IMR-90 (cell line): Measurements from ENCODE around the gene PTPRN2. TPM values are rescaled to one million over a fixed set of nuclear protein-coding genes. Genes with fewer than 3 reads are reported as not detected.

Experiments
- ATAC-seq: fragments of 200-7000 bp; cut with Tn5 transposase; 2 replicates; pipeline ENCODE4 v1.9.1; 2020; ENCODE audit warnings: low read depth, mild to moderate bottlenecking, moderate library complexity
- BruUV-seq: library from RNA; stranded (reverse); fragments of 400-500 nt; replicated peaks from 2 replicates; lab custom pipeline; 2021; lab: Mats Ljungman, UMichigan
- CTCF ChIA-PET: fragments of 300-600 bp; formaldehyde crosslinking; extraction: SDS; loops from one replicate; lab custom pipeline; 2021; ENCODE audit warnings: antibody characterized with exemption; lab: Yijun Ruan, JAX
- POLR2A ChIA-PET: fragments of 300-600 bp; sonication (Branson Sonifier 250); formaldehyde crosslinking; loops from one replicate; lab custom pipeline; 2022; ENCODE audit warnings: antibody characterized with exemption; ENCODE audit not compliant: unreplicated experiment; lab: Charles Lee
- DNase-seq: peaks from one replicate; pipeline ENCODE4 v3.0.0; 2013
- H2AFZ ChIP-seq: replicated peaks from 2 replicates; pipeline ENCODE3; 2013; ENCODE audit warnings: low read length, mild to moderate bottlenecking; ENCODE audit not compliant: poor library complexity
- H2AK5ac ChIP-seq: 2 replicates; pipeline ENCODE4 v1.6.1; 2013; ENCODE audit warnings: low read depth, low read length, inconsistent platforms
- H2AK9ac ChIP-seq: replicated peaks from 2 replicates; pipeline ENCODE3; 2013; ENCODE audit warnings: mild to moderate bottlenecking, low read depth, low read length, moderate library complexity; ENCODE audit not compliant: poor library complexity
- H2BK120ac ChIP-seq: 2 replicates; pipeline ENCODE4 v1.6.1; 2013; ENCODE audit warnings: low read depth, low read length, inconsistent platforms
- H2BK15ac ChIP-seq: 3 replicates; pipeline ENCODE4 v1.6.1; 2013; ENCODE audit warnings: low read depth, low read length, inconsistent platforms
- H2BK20ac ChIP-seq: 2 replicates; pipeline ENCODE4 v1.6.1; 2013; ENCODE audit warnings: low read depth, mild to moderate bottlenecking, inconsistent platforms, low read length, moderate library complexity
- H2BK5ac ChIP-seq: 2 replicates; pipeline ENCODE4 v1.6.1; 2013; ENCODE audit warnings: mild to moderate bottlenecking, low read depth, low read length, inconsistent platforms; ENCODE audit not compliant: poor library complexity, severe bottlenecking
- H3K14ac ChIP-seq: replicated peaks from 2 replicates; pipeline ENCODE4 v1.6.1; 2013; ENCODE audit warnings: low read depth, low read length, inconsistent platforms
- H3K18ac ChIP-seq: 2 replicates; pipeline ENCODE4 v1.6.1; 2013; ENCODE audit warnings: low read depth, low read length, control low read depth
- H3K23ac ChIP-seq: 2 replicates; pipeline ENCODE4 v1.6.1; 2013; ENCODE audit warnings: low read depth, low read length, inconsistent platforms
- H3K27ac ChIP-seq: 2 replicates; pipeline ENCODE4 v1.5.1; 2013; ENCODE audit warnings: mild to moderate bottlenecking, control low read depth, low read length; ENCODE audit not compliant: insufficient read depth
- H3K27me3 ChIP-seq: 2 replicates; pipeline ENCODE4 v1.6.1; 2013; ENCODE audit warnings: low read length; ENCODE audit not compliant: control insufficient read depth, insufficient read depth
- H3K36me3 ChIP-seq: 2 replicates; pipeline ENCODE4 v1.6.1; 2013; ENCODE audit warnings: low read length, mixed read lengths; ENCODE audit not compliant: control insufficient read depth, insufficient read depth
- H3K4ac ChIP-seq: 2 replicates; pipeline ENCODE4 v1.6.1; 2013; ENCODE audit warnings: low read depth, low read length, inconsistent platforms
- H3K4me1 ChIP-seq: 2 replicates; pipeline ENCODE4 v1.6.1; 2013; ENCODE audit warnings: low read length, mixed read lengths; ENCODE audit not compliant: control insufficient read depth, insufficient read depth
- H3K4me2 ChIP-seq: 2 replicates; pipeline ENCODE4 v1.6.1; 2013; ENCODE audit warnings: low read depth, mild to moderate bottlenecking, control low read depth, low read length, moderate library complexity
- H3K4me3 ChIP-seq: 2 replicates; pipeline ENCODE4 v1.5.1; 2013; ENCODE audit warnings: low read depth, mild to moderate bottlenecking, control low read depth, low read length, moderate library complexity; ENCODE audit not compliant: insufficient read depth
- H3K56ac ChIP-seq: 2 replicates; pipeline ENCODE4 v1.6.1; 2013; ENCODE audit warnings: low read length, inconsistent platforms; ENCODE audit not compliant: insufficient read depth; ENCODE audit errors: extremely low read depth
- H3K79me1 ChIP-seq, 2 experiments: 2 replicates each; pipeline ENCODE4 v1.6.1; 2013; ENCODE audit warnings: low read length in 2 of 2, inconsistent platforms in 1 of 2, low read depth in 1 of 2
- H3K9ac ChIP-seq: 2 replicates; pipeline ENCODE4 v1.6.1; 2013; ENCODE audit warnings: low read depth, low read length, control low read depth
- H3K9me1 ChIP-seq: 2 replicates; pipeline ENCODE4 v1.6.1; 2013; ENCODE audit warnings: low read length, inconsistent platforms; ENCODE audit not compliant: insufficient read depth
- H3K9me3 ChIP-seq: 2 replicates; pipeline ENCODE4 v1.6.1; 2013; ENCODE audit warnings: low read length; ENCODE audit not compliant: control insufficient read depth, insufficient read depth
- H4K20me1 ChIP-seq: 2 replicates; pipeline ENCODE4 v1.6.1; 2013; ENCODE audit warnings: low read length, inconsistent platforms; ENCODE audit not compliant: insufficient read depth
- H4K5ac ChIP-seq: 2 replicates; pipeline ENCODE4 v1.6.1; 2013; ENCODE audit warnings: mild to moderate bottlenecking, low read depth, low read length, control low read depth
- H4K8ac ChIP-seq, 2 experiments: 2 replicates each; pipeline ENCODE4 v1.6.1; 2013; ENCODE audit warnings: low read depth in 2 of 2, low read length in 2 of 2, control low read depth in 1 of 2, inconsistent platforms in 1 of 2
- H4K91ac ChIP-seq: 2 replicates; pipeline ENCODE4 v1.6.1; 2013; ENCODE audit warnings: low read depth, low read length, inconsistent platforms; ENCODE audit not compliant: insufficient read depth
- MAZ ChIP-seq: IDR thresholded peaks from 2 replicates; pipeline ENCODE4 v1.6.1; 2012; ENCODE audit warnings: low read depth, mild to moderate bottlenecking, low read length, improper control_type of control experiment, moderate library complexity, borderline replicate concordance
- MXI1 ChIP-seq: IDR thresholded peaks from 2 replicates; pipeline ENCODE4 v1.6.1; 2012; ENCODE audit warnings: low read depth, mild to moderate bottlenecking, low read length, moderate library complexity, borderline replicate concordance
- WGBS, 2 experiments: methylation state at CpG; one replicate each; pipeline versions ENCODE4 v1.1.5 to v1.1.7; 2013; ENCODE audit warnings: missing lambda C conversion rate in 2 of 2; ENCODE audit not compliant: insufficient read length in 1 of 2; ENCODE audit errors: extremely low coverage in 2 of 2; 5-methylcytosine and 5-hydroxymethylcytosine counted together
- dilution Hi-C: fragments of 300-500 bp; cut with HindIII; formaldehyde crosslinking; loops from one replicate; pipeline ENCODE4 v1.14.3; 2018; ENCODE audit warnings: low sequenced_read_pairs; ENCODE audit not compliant: unreplicated experiment
- in situ Hi-C: fragments of 300-500 bp; cut with MboI; formaldehyde crosslinking; loops from 3 replicates; pipeline ENCODE4 v1.14.3; 2019; ENCODE audit warnings: low sequenced_read_pairs, inconsistent platforms, mixed read lengths
- intact Hi-C: fragments of 100-400 bp; cut with micrococcal nuclease; formaldehyde crosslinking; loops from 2 replicates; pipeline ENCODE4 v1.10.0; 2022
- polyA plus RNA-seq, 3 experiments: library from polyadenylated mRNA; depleted of rRNA; stranded (reverse); fragments of >200 nt; gene quantifications; 2 replicates each; pipeline ENCODE4 v1.2.3, GENCODE V29; 2012; ENCODE audit warnings: low replicate concordance in 1 of 3
- total RNA-seq: library from RNA; depleted of rRNA; stranded (reverse); fragments of >200 nt; gene quantifications from 2 replicates; pipeline ENCODE4 v1.2.3, GENCODE V29; 2012

Gene PTPRN2
- total and polyA plus RNA-seq, 2 of the 4 experiments (the other 2 are of a cell fraction) = 0.03 TPM; not detected in 1

- Histone ChIP-seq H2BK120ac (no peak overlapping the region), H4K5ac (no peak overlapping the region), H4K20me1 (no peaks in the 10 kb centered on the region), H4K91ac (no peak overlapping the region), H3K9ac (no peak overlapping the region), H4K8ac (no peak overlapping the region), H3K4ac (no peak overlapping the region), H3K18ac (no peak overlapping the region), H3K27ac (no peak overlapping the region), H3K4me2 (no peak overlapping the region), H3K23ac (no peak overlapping the region), H3K36me3 (no peaks in the 10 kb centered on the region), H2AK9ac (no peak overlapping the region), H2BK5ac (no peak overlapping the region), H3K9me3 (peaks cover 55% of the 10 kb centered on the region), H3K4me1 (no peaks in the 10 kb centered on the region), H2AFZ (no peak overlapping the region), H2BK20ac (no peak overlapping the region), H3K27me3 (no peaks in the 10 kb centered on the region), H2BK15ac (no peak overlapping the region), H2AK5ac (no peak overlapping the region), H3K56ac (no peak overlapping the region), H3K4me3 (no peak overlapping the region), H3K9me1 (no peaks in the 10 kb centered on the region), H3K14ac (no peak overlapping the region), H3K79me1 (no peaks in the 10 kb centered on the region)
- dilution Hi-C loops (no loop called here), intact Hi-C loops (no loop called here), in situ Hi-C loops (no loop called here)
- WGBS, 2 experiments = 72% methylated on average over 22 of the region's 36 CpGs; no CpG with 5 or more reads in 1 of the 2 experiments
- ChIA-PET POLR2A (no interaction called here), CTCF (no interaction called here)
- ATAC-seq (no peak), DNase-seq (no peak)
- BruUV-seq = no TSS peak
- no peak for TF ChIP-seq MAZ
- no peak for TF ChIP-seq MXI1
Observed at GRCh38 chr7:158133515-158134271, 453.9 kb downstream of the PTPRN2 start.
